GM12878 (cell line): ENCODE measurements around the gene SEL1L2. TPM values are rescaled to one million over a fixed set of nuclear protein-coding genes. Genes with fewer than 3 reads are reported as not detected.

ENCODE experiments used
- ATAC-seq: fragments of 200-7000 bp; cut with Tn5 transposase; 3 replicates; pipeline ENCODE4 v1.9.1; 2020; ENCODE audit warnings: mild to moderate bottlenecking, moderate library complexity
- BruUV-seq: library from RNA; stranded (reverse); fragments of 400-500 nt; replicated peaks from 2 replicates; lab custom pipeline; 2021; lab: Mats Ljungman, UMichigan
- CTCF ChIA-PET: fragments of 300-600 bp; sonication (Branson Sonifier 250); formaldehyde crosslinking; extraction: SDS; loops from one replicate; lab custom pipeline; 2021; ENCODE audit warnings: inconsistent platforms; lab: Yijun Ruan, JAX
- POLR2A ChIA-PET: fragments of 350-600 bp; formaldehyde crosslinking; extraction: SDS; loops from one replicate; lab custom pipeline; 2021; ENCODE audit warnings: inconsistent platforms; lab: Charles Lee
- RAD21 ChIA-PET: fragments of 300-600 bp; sonication (Branson Sonifier 250); formaldehyde crosslinking; loops from one replicate; lab custom pipeline; 2023; ENCODE audit warnings: antibody characterized with exemption; ENCODE audit not compliant: unreplicated experiment; lab: Charles Lee
- SMC1A ChIA-PET: fragments of 300-600 bp; sonication (Branson Sonifier 250); formaldehyde crosslinking; loops from one replicate; lab custom pipeline; 2023; ENCODE audit not compliant: unreplicated experiment, uncharacterized antibody; lab: Charles Lee
- DNase-seq: peaks from one replicate; pipeline ENCODE4 v3.0.0-alpha.2; 2011; ENCODE audit warnings: low read depth, low spot score
- FAIRE-seq: peaks from 3 replicates; lab custom pipeline; 2011; peaks lifted over from hg19 to GRCh38; lab: Jason Lieb, UNC
- H2AFZ ChIP-seq: 2 replicates; pipeline ENCODE4 v1.6.0; 2011; ENCODE audit warnings: low read depth, low read length, control low read depth; ENCODE audit not compliant: control insufficient read depth
- H3K27ac ChIP-seq: 2 replicates; pipeline ENCODE4 v1.5.1; 2011; ENCODE audit warnings: control low read depth; ENCODE audit not compliant: control insufficient read depth, insufficient read depth
- H3K27me3 ChIP-seq, 2 experiments: replicated peaks in 1 of 2; 2 replicates each; pipeline versions ENCODE4 v1.6.0 to v1.6.1; 2011; ENCODE audit warnings: low read length in 1 of 2; ENCODE audit not compliant: control insufficient read depth in 2 of 2, insufficient read depth in 2 of 2
- H3K36me3 ChIP-seq, 2 experiments: 2 replicates each; pipeline ENCODE4 v1.5.1; 2011; ENCODE audit warnings: low read length in 1 of 2; ENCODE audit not compliant: control insufficient read depth in 2 of 2, insufficient read depth in 2 of 2
- H3K4me1 ChIP-seq: 2 replicates; pipeline ENCODE4 v1.6.1; 2011; ENCODE audit warnings: mild to moderate bottlenecking, low read length, moderate library complexity, mixed read lengths; ENCODE audit not compliant: control insufficient read depth, insufficient read depth
- H3K4me2 ChIP-seq: 2 replicates; pipeline ENCODE4 v1.6.0; 2011; ENCODE audit warnings: control low read depth; ENCODE audit not compliant: control insufficient read depth, insufficient read depth
- H3K4me3 ChIP-seq: fragments of 200-600 bp; sonication (generic); 2 replicates; pipeline ENCODE4 v1.5.1; 2016
- H3K79me2 ChIP-seq: 2 replicates; pipeline ENCODE4 v1.6.0; 2011; ENCODE audit warnings: low read length; ENCODE audit not compliant: control insufficient read depth, insufficient read depth
- H3K9ac ChIP-seq: 2 replicates; pipeline ENCODE4 v1.8.0; 2011; ENCODE audit warnings: low read length, control low read depth, mixed read lengths; ENCODE audit not compliant: control insufficient read depth, insufficient read depth
- H3K9me3 ChIP-seq: replicated peaks from 3 replicates; pipeline ENCODE4 v1.5.1; 2011; ENCODE audit warnings: mild to moderate bottlenecking, low read length; ENCODE audit not compliant: control insufficient read depth, insufficient read depth
- H4K20me1 ChIP-seq: 2 replicates; pipeline ENCODE4 v1.6.0; 2011; ENCODE audit not compliant: control insufficient read depth, insufficient read depth
- BACH1 ChIP-seq: fragments of 450-650 bp; IDR thresholded peaks from 2 replicates; pipeline ENCODE4 v1.6.1; 2017; ENCODE audit warnings: mild to moderate bottlenecking, borderline replicate concordance
- CBX5 ChIP-seq: sonication (generic); IDR thresholded peaks from 2 replicates; pipeline ENCODE4 v1.6.1; 2016; ENCODE audit warnings: low read depth, moderate library complexity, mild to moderate bottlenecking, inconsistent platforms
- CREB1 ChIP-seq: IDR thresholded peaks from 2 replicates; pipeline ENCODE4 v1.6.1; 2012; ENCODE audit warnings: low read depth, mild to moderate bottlenecking, inconsistent platforms
- EGR1 ChIP-seq, 2 experiments: IDR thresholded peaks; 1 replicate in 1 of 2; 2 replicates in 1 of 2; pipeline ENCODE4 v1.6.1; 2011 to 2012; ENCODE audit warnings: low read depth in 2 of 2, low read length in 2 of 2, borderline replicate concordance in 1 of 2, mild to moderate bottlenecking in 1 of 2, moderate library complexity in 1 of 2
- LARP7 ChIP-seq: fragments of 450-650 bp; IDR thresholded peaks from 2 replicates; pipeline ENCODE4 v1.6.1; 2017; ENCODE audit warnings: mild to moderate bottlenecking
- MYC ChIP-seq: IDR thresholded peaks from 2 replicates; pipeline ENCODE4 v1.6.1; 2011; ENCODE audit warnings: mild to moderate bottlenecking, low read length, moderate library complexity, inconsistent platforms; ENCODE audit not compliant: insufficient read depth, insufficient replicate concordance, insufficient read length, severe bottlenecking
- NFYA ChIP-seq: IDR thresholded peaks from 2 replicates; pipeline ENCODE4 v1.6.1; 2011; ENCODE audit warnings: low read depth, mild to moderate bottlenecking, low read length, improper control_type of control experiment, borderline replicate concordance
- NR2C1 ChIP-seq: fragments of 450-650 bp; IDR thresholded peaks from 2 replicates; pipeline ENCODE4 v1.6.1; 2017; ENCODE audit warnings: antibody characterized with exemption, mild to moderate bottlenecking, moderate library complexity
- NR2F1 ChIP-seq: fragments of 450-650 bp; conservative IDR thresholded peaks from 2 replicates; pipeline ENCODE4 v1.6.1; 2017; ENCODE audit warnings: mild to moderate bottlenecking
- RBBP5 ChIP-seq: fragments of 200-600 bp; sonication (generic); conservative IDR thresholded peaks from 2 replicates; pipeline ENCODE4 v1.6.1; 2016
- WGBS: methylation state at CpG from one replicate; pipeline ENCODE4 v1.1.6; 2016; ENCODE audit warnings: low lambda C conversion rate; ENCODE audit not compliant: insufficient replicate concordance, insufficient coverage; ENCODE audit errors: missing lambda C conversion rate; 5-methylcytosine and 5-hydroxymethylcytosine counted together
- in situ Hi-C: fragments of 300-500 bp; cut with MboI; formaldehyde crosslinking; loops from 9 replicates; pipeline ENCODE4 v1.14.3; 2018; ENCODE audit warnings: mixed read lengths
- intact Hi-C: fragments of 100-400 bp; cut with micrococcal nuclease; formaldehyde crosslinking; loops from one replicate; pipeline ENCODE4 v1.14.2; 2022; ENCODE audit not compliant: unreplicated experiment
- polyA plus RNA-seq, 11 experiments: library from polyadenylated mRNA; depleted of rRNA in 4 of 11; unstranded in 6 of 11; stranded (reverse) in 5 of 11; fragments of >200 nt; fragmentation: Nextera tagmentation in 4 of 11; fragmentation: Illumina TruSeq in 1 of 11; extraction: Ambion mirVana in 4 of 11; extraction: Trizol in 1 of 11; gene quantifications; 1 replicate in 1 of 11; 2 replicates in 10 of 11; pipeline versions ENCODE4 v1.2.1 to v1.2.3, GENCODE V29; 2011 to 2016; ENCODE audit warnings: inconsistent platforms in 2 of 11, missing spikeins in 2 of 11, low read depth in 1 of 11
- total RNA-seq, 4 experiments: library from RNA; depleted of rRNA in 3 of 4; stranded (reverse); fragments of >200 nt in 3 of 4; fragmentation: Illumina TruSeq in 1 of 4; extraction: Trizol in 1 of 4; gene quantifications; 2 replicates each; pipeline versions ENCODE4 v1.2.1 to v1.2.3, GENCODE V29; 2013 to 2021
- TF ChIP-seq, protein P1 (sequence below): IDR thresholded peaks from 2 replicates; pipeline ENCODE4 v1.6.1; 2012; ENCODE audit warnings: mild to moderate bottlenecking, low read depth, low read length

Gene SEL1L2
- total and polyA plus RNA-seq, 10 of the 15 experiments (the other 5 are each of a cell fraction or from before 2014, with no cell fraction given), result not detected

DNA sequence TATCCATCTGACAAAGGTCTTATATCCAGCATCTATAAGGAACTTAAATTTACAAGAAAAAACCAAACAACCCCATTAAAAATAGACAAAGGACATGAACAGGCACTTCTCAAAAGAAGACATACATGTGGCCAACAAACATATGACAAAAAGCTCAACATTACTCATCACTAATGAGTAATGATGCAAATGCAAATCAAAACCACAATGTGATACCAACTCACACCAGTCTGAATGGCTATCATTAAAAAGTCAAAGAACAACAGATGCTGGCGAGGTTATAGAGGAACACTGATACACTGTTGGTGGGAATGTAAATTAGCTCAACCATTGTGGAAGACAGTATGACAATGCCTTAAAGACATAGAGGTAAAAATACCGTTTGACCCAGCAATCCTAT, 18.8 kb upstream of the SEL1L2 start:
- no peak overlapping the region for H3K4me3 ChIP-seq
- WGBS, result 3% methylated on average over 2 of the region's 2 CpGs
- ATAC-seq (no peak), FAIRE-seq (no peak), DNase-seq (no peak)
- no peaks in the 10 kb centered on the region for H4K20me1 ChIP-seq
- no TSS peak for BruUV-seq
- no peak overlapping the region for H3K9ac ChIP-seq
- no peaks in the 10 kb centered on the region for H3K4me1 ChIP-seq
- no peak overlapping the region for H3K27ac ChIP-seq
- ChIA-PET POLR2A (no interaction called here), RAD21 (no interaction called here), CTCF (no interaction called here), SMC1A (no interaction called here)
- H3K9me3 ChIP-seq, result no peaks in the 10 kb centered on the region
- no peak overlapping the region for H3K4me2 ChIP-seq
- H2AFZ ChIP-seq, result no peak overlapping the region
- no peaks in the 10 kb centered on the region for H3K36me3 ChIP-seq
- intact Hi-C loops (no loop called here), in situ Hi-C loops (no loop called here)
- TF ChIP-seq NFYA (no peak), EGR1 (IDR thresholded peaks at IDR 0.05; ENCODE audit: borderline replicate concordance in 1 of 2, low read depth in 2 of 2, low read length in 2 of 2) (no peak), NR2F1 (no peak), LARP7 (no peak)
- H3K27me3 ChIP-seq, result no peaks in the 10 kb centered on the region
- no peaks in the 10 kb centered on the region for H3K79me2 ChIP-seq

DNA sequence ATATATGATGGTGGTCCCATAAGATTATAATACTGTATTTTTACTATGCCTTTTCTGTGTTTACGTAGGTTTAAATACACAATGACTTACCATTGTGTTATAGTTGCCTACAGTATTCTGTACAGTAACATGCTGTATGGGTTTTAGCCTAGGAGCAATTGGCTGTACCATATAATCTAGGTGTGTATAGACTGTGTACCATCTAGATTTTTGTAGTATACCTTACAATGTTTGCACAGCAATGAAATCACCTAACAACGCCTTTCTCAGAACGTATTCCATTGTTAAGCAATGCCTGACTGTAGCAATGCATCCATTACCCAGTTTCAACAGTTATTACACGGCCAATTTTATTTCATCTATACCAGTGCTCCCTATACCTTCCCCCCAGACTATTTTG, 15.6 kb upstream of the SEL1L2 start:
- ChIA-PET SMC1A (no interaction called here), POLR2A (interaction anchor here (0.7 kb wide), 1 partner anchor 13 kb away, joined by 4 read pairs; no protein-coding TSS in a partner anchor), RAD21 (no interaction called here), CTCF (no interaction called here)
- no TSS peak for BruUV-seq
- TF ChIP-seq BACH1, result no peak
- no peak for TF ChIP-seq NR2C1
- TF ChIP-seq MYC, result no peak
- TF ChIP-seq, protein P1, sequence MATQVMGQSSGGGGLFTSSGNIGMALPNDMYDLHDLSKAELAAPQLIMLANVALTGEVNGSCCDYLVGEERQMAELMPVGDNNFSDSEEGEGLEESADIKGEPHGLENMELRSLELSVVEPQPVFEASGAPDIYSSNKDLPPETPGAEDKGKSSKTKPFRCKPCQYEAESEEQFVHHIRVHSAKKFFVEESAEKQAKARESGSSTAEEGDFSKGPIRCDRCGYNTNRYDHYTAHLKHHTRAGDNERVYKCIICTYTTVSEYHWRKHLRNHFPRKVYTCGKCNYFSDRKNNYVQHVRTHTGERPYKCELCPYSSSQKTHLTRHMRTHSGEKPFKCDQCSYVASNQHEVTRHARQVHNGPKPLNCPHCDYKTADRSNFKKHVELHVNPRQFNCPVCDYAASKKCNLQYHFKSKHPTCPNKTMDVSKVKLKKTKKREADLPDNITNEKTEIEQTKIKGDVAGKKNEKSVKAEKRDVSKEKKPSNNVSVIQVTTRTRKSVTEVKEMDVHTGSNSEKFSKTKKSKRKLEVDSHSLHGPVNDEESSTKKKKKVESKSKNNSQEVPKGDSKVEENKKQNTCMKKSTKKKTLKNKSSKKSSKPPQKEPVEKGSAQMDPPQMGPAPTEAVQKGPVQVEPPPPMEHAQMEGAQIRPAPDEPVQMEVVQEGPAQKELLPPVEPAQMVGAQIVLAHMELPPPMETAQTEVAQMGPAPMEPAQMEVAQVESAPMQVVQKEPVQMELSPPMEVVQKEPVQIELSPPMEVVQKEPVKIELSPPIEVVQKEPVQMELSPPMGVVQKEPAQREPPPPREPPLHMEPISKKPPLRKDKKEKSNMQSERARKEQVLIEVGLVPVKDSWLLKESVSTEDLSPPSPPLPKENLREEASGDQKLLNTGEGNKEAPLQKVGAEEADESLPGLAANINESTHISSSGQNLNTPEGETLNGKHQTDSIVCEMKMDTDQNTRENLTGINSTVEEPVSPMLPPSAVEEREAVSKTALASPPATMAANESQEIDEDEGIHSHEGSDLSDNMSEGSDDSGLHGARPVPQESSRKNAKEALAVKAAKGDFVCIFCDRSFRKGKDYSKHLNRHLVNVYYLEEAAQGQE, result no peak
- TF ChIP-seq RBBP5, result no peak
- TF ChIP-seq CBX5, result no peak
- TF ChIP-seq CREB1, result no peak
- intact Hi-C loops, result no loop called here
- Histone ChIP-seq H3K27me3 (no peaks in the 10 kb centered on the region), H3K9me3 (no peaks in the 10 kb centered on the region), H3K36me3 (no peaks in the 10 kb centered on the region), H4K20me1 (no peaks in the 10 kb centered on the region), H3K79me2 (no peaks in the 10 kb centered on the region), H3K27ac (no peak overlapping the region), H3K4me2 (no peak overlapping the region), H2AFZ (no peak overlapping the region), H3K9ac (no peak overlapping the region), H3K4me3 (no peak overlapping the region), H3K4me1 (no peaks in the 10 kb centered on the region)
- ATAC-seq (no peak), FAIRE-seq (no peak), DNase-seq (no peak)
- in situ Hi-C loops, result no loop called here
- 0% methylated on average over 4 of the region's 4 CpGs for WGBS
